K562 (cell line): ENCODE measurements around the gene SAMD3. TPM values are rescaled to one million over a fixed set of nuclear protein-coding genes. Genes with fewer than 3 reads are reported as not detected.
"Not testable (repeated sequence)": the region's sequence is repeated elsewhere in the genome, so short reads cannot be mapped to it uniquely, and the experiment has no call there.

ENCODE experiments used
- ATAC-seq: fragments of 200-7000 bp; cut with Tn5 transposase; 3 replicates; pipeline ENCODE4 v1.9.1; 2020; ENCODE audit warnings: moderate library complexity
- BruUV-seq: library from RNA; stranded (reverse); fragments of 400-500 nt; replicated peaks from 2 replicates; lab custom pipeline; 2021; lab: Mats Ljungman, UMichigan
- CTCF ChIA-PET: fragments of 300-600 bp; formaldehyde crosslinking; extraction: SDS; loops from one replicate; lab custom pipeline; 2021; ENCODE audit warnings: low intra/inter-chr PET ratio; lab: Yijun Ruan, JAX
- POLR2A ChIA-PET: fragments of 300-600, 350-650 bp; sonication (Branson Sonifier 250); formaldehyde crosslinking; extraction: SDS; loops from one replicate; lab custom pipeline; 2021; ENCODE audit warnings: antibody characterized with exemption, inconsistent platforms; lab: Yijun Ruan, JAX
- DNase-seq, 4 experiments: peaks; one replicate each; pipeline versions ENCODE4 v3.0.0 to v3.0.0-alpha.2; 2011 to 2018; ENCODE audit warnings: low spot score in 3 of 4, mixed read lengths in 3 of 4; ENCODE audit errors: extremely low read depth in 1 of 4
- FAIRE-seq: peaks from 2 replicates; lab custom pipeline; 2011; peaks lifted over from hg19 to GRCh38; lab: Jason Lieb, UNC
- H2AFZ ChIP-seq: 2 replicates; pipeline ENCODE4 v1.6.0; 2011; ENCODE audit warnings: low read depth, low read length, control low read depth, inconsistent platforms
- H3K27ac ChIP-seq: fragments of 200-600 bp; 3 replicates; pipeline ENCODE4 v1.8.0; 2011; ENCODE audit warnings: low read depth, mild to moderate bottlenecking, control low read depth, inconsistent platforms, low read length, moderate library complexity, mixed read lengths; ENCODE audit errors: extremely low read depth
- H3K27me3 ChIP-seq, 2 experiments: fragments of 300-600 bp in 1 of 2; 2 replicates in 1 of 2; 3 replicates in 1 of 2; pipeline versions ENCODE4 v1.6.0 to v1.8.0; 2011; ENCODE audit warnings: inconsistent platforms in 2 of 2, low read length in 2 of 2, mild to moderate bottlenecking in 1 of 2, mixed read lengths in 1 of 2, moderate library complexity in 1 of 2; ENCODE audit not compliant: control insufficient read depth in 2 of 2, insufficient read depth in 2 of 2
- H3K36me3 ChIP-seq: fragments of 300-600 bp; 3 replicates; pipeline ENCODE4 v1.8.0; 2011; ENCODE audit warnings: mild to moderate bottlenecking, low read length, inconsistent platforms; ENCODE audit not compliant: control insufficient read depth, insufficient read depth
- H3K4me1 ChIP-seq, 2 experiments: fragments of 200-600 bp in 1 of 2; replicated peaks in 1 of 2; 2 replicates in 1 of 2; 3 replicates in 1 of 2; pipeline versions ENCODE4 v1.5.1 to v1.8.0; 2011; ENCODE audit warnings: inconsistent platforms in 2 of 2, low read length in 2 of 2, mild to moderate bottlenecking in 1 of 2, mixed read lengths in 1 of 2, moderate library complexity in 1 of 2; ENCODE audit not compliant: control insufficient read depth in 2 of 2, insufficient read depth in 2 of 2
- H3K4me2 ChIP-seq: 2 replicates; pipeline ENCODE4 v1.6.1; 2011; ENCODE audit warnings: low read length, control low read depth, inconsistent platforms, mixed read lengths; ENCODE audit not compliant: insufficient read depth
- H3K4me3 ChIP-seq: fragments of 200-600 bp; sonication (generic), shearing (Covaris generic); 2 replicates; pipeline ENCODE4 v1.5.1; 2016; ENCODE audit warnings: control low read depth, inconsistent platforms
- H3K79me2 ChIP-seq: fragments of 200-600 bp; 3 replicates; pipeline ENCODE4 v1.8.0; 2011; ENCODE audit warnings: low read length, inconsistent platforms; ENCODE audit not compliant: control insufficient read depth, insufficient read depth
- H3K9ac ChIP-seq, 2 experiments: 2 replicates each; pipeline versions ENCODE4 v1.6.0 to v1.6.1; 2011; ENCODE audit warnings: low read depth in 2 of 2, low read length in 2 of 2, control low read depth in 1 of 2, inconsistent platforms in 1 of 2, mild to moderate bottlenecking in 1 of 2, mixed read lengths in 1 of 2; ENCODE audit not compliant: insufficient read depth in 1 of 2
- H3K9me1 ChIP-seq: one replicate; pipeline ENCODE4 v1.6.0; 2011; ENCODE audit warnings: inconsistent platforms, mild to moderate bottlenecking, low read length, moderate library complexity; ENCODE audit not compliant: control insufficient read depth, insufficient read depth
- H3K9me3 ChIP-seq: replicated peaks from 2 replicates; pipeline ENCODE4 v1.5.1; 2011; ENCODE audit warnings: low read depth, low read length, inconsistent platforms; ENCODE audit not compliant: control insufficient read depth, insufficient read depth
- H4K20me1 ChIP-seq: replicated peaks from 2 replicates; pipeline ENCODE4 v1.6.1; 2011; ENCODE audit warnings: low read length, inconsistent platforms, mixed read lengths; ENCODE audit not compliant: control insufficient read depth, insufficient read depth
- ATF6 ChIP-seq: sonication (generic); formaldehyde crosslinking; IDR thresholded peaks from 2 replicates; pipeline ENCODE4 v1.4.0; 2020; ENCODE audit warnings: mild to moderate bottlenecking, missing genetic modification reagents
- GATA2 ChIP-seq: sonication (generic); formaldehyde crosslinking; IDR thresholded peaks from 2 replicates; pipeline ENCODE4 v1.4.0; 2020; ENCODE audit warnings: mild to moderate bottlenecking, missing genetic modification reagents
- HDAC1 ChIP-seq, 2 experiments: fragments of 450-650 bp; IDR thresholded peaks; 2 replicates each; pipeline ENCODE4 v1.6.1; 2016 to 2017; ENCODE audit warnings: inconsistent platforms in 1 of 2, mild to moderate bottlenecking in 1 of 2, moderate library complexity in 1 of 2
- L3MBTL2 ChIP-seq: fragments of 450-650 bp; IDR thresholded peaks from 2 replicates; pipeline ENCODE4 v1.6.1; 2016; ENCODE audit warnings: mild to moderate bottlenecking, moderate library complexity
- OTX1 ChIP-seq: fragments of 450-650 bp; formaldehyde crosslinking; IDR thresholded peaks from 2 replicates; pipeline ENCODE4 v1.4.0; 2022; ENCODE audit warnings: mild to moderate bottlenecking
- POLR2H ChIP-seq: IDR thresholded peaks from 2 replicates; pipeline ENCODE4 v1.6.1; 2016; ENCODE audit warnings: missing genetic modification characterization, low read depth, mild to moderate bottlenecking, control low read depth, missing compliant biosample characterization, moderate library complexity
- RUNX1 ChIP-seq: sonication (generic); IDR thresholded peaks from 2 replicates; pipeline ENCODE4 v1.6.1; 2016; ENCODE audit warnings: antibody characterized with exemption, low read depth
- SMARCA5 ChIP-seq: fragments of 450-650 bp; IDR thresholded peaks from 2 replicates; pipeline ENCODE4 v1.6.1; 2016
- SRSF7 ChIP-seq: fragments of 200-400 bp; formaldehyde crosslinking; optimal IDR thresholded peaks from 2 replicates; pipeline ENCODE3; 2017; ENCODE audit warnings: mild to moderate bottlenecking, low read depth, low read length
- THAP12 ChIP-seq: fragments of 250-450 bp; sonication (Bioruptor Pico); IDR thresholded peaks from 2 replicates; pipeline ENCODE4 v1.9.0; 2021; ENCODE audit warnings: mild to moderate bottlenecking, inconsistent platforms
- U2AF2 ChIP-seq: fragments of 200-400 bp; formaldehyde crosslinking; optimal IDR thresholded peaks from 2 replicates; pipeline ENCODE3; 2017; ENCODE audit warnings: low read depth, mild to moderate bottlenecking, low read length
- ZNF224 ChIP-seq: sonication (generic); formaldehyde crosslinking; IDR thresholded peaks from 2 replicates; pipeline ENCODE4 v1.8.0; 2022; ENCODE audit warnings: mild to moderate bottlenecking, missing genetic modification reagents
- ZNF24 ChIP-seq: fragments of 450-650 bp; IDR thresholded peaks from 2 replicates; pipeline ENCODE4 v1.6.1; 2016
- WGBS: fragments of 100-300 bp; shearing (Covaris generic); methylation state at CpG from one replicate; pipeline ENCODE4 v1.1.6; 2016; ENCODE audit warnings: low coverage, mixed read lengths; ENCODE audit not compliant: insufficient coverage; ENCODE audit errors: missing lambda C conversion rate; 5-methylcytosine and 5-hydroxymethylcytosine counted together
- in situ Hi-C: fragments of 300-500 bp; cut with MboI; formaldehyde crosslinking; loops from 4 replicates; pipeline ENCODE4 v1.15.0; 2018; ENCODE audit warnings: inconsistent platforms, mixed read lengths
- intact Hi-C: fragments of 100-400 bp; cut with micrococcal nuclease; formaldehyde crosslinking; loops from 2 replicates; pipeline ENCODE4 v1.14.2; 2022
- polyA plus RNA-seq, 8 experiments: library from polyadenylated mRNA; depleted of rRNA in 4 of 8; stranded (reverse) in 5 of 8; unstranded in 3 of 8; fragments of >200 nt; fragmentation: Nextera tagmentation in 2 of 8; fragmentation: Illumina TruSeq in 1 of 8; extraction: Ambion mirVana in 2 of 8; extraction: Trizol in 1 of 8; gene quantifications; 2 replicates each; pipeline versions ENCODE4 v1.2.1 to v1.2.3, GENCODE V29; 2011 to 2014; ENCODE audit warnings: inconsistent platforms in 1 of 8, missing spikeins in 1 of 8
- total RNA-seq, 7 experiments: library from RNA; depleted of rRNA in 6 of 7; stranded (reverse); fragments of >200 nt in 6 of 7; fragmentation: Illumina TruSeq in 2 of 7; extraction: Trizol in 2 of 7; gene quantifications; 2 replicates each; pipeline versions ENCODE4 v1.2.1 to v1.2.3, GENCODE V29; 2011 to 2021; ENCODE audit warnings: low replicate concordance in 1 of 7

SAMD3 gene
- total and polyA plus RNA-seq, 9 of the 15 experiments (the other 6 are each of a cell fraction or from before 2014, with no cell fraction given): 0.03 to 0.21 (median 0.18) TPM; not detected in 5

- CTCF ChIA-PET, in situ Hi-C loops: not testable (repeated sequence)
Observed at GRCh38 chr6:130260050-130260462, 37.3 kb upstream of the SAMD3 start.

GRCh38 chr6:130259557-130259956 is 36.8 kb upstream of the SAMD3 start:
- H3K9me3 ChIP-seq: no peaks in the 10 kb centered on the region
- H3K4me2 ChIP-seq: no peak overlapping the region
- no peaks in the 10 kb centered on the region for H3K27me3 ChIP-seq
- 3% methylated on average over 2 of the region's 2 CpGs for WGBS
- no peak overlapping the region for H3K9ac ChIP-seq
- in situ Hi-C loops (no loop called here), intact Hi-C loops (no loop called here)
- CTCF ChIA-PET: no interaction called here
- no peaks in the 10 kb centered on the region for H3K36me3 ChIP-seq
- no peaks in the 10 kb centered on the region for H3K9me1 ChIP-seq
- no TSS peak for BruUV-seq
- FAIRE-seq (no peak), ATAC-seq (no peak), DNase-seq (no peak)
- no peaks in the 10 kb centered on the region for H3K79me2 ChIP-seq
- POLR2A ChIA-PET: no interaction called here
- H2AFZ ChIP-seq: no peak overlapping the region
- H3K4me3 ChIP-seq: no peak overlapping the region
- no peak overlapping the region for H3K27ac ChIP-seq
- no peaks in the 10 kb centered on the region for H4K20me1 ChIP-seq
- no peaks in the 10 kb centered on the region for H3K4me1 ChIP-seq
- no peak for TF ChIP-seq U2AF2
- no peak for TF ChIP-seq OTX1
- TF ChIP-seq L3MBTL2: no peak
- TF ChIP-seq ATF6 (CRISPR knock-in tag): no peak
- TF ChIP-seq ZNF224 (CRISPR knock-in tag): no peak
- TF ChIP-seq SMARCA5: no peak
- no peak for TF ChIP-seq SRSF7
- TF ChIP-seq ZNF24: no peak
- no peak for TF ChIP-seq RUNX1
- no peak for TF ChIP-seq POLR2H (tag)
- no peak for TF ChIP-seq GATA2 (CRISPR knock-in tag)
- no peak for TF ChIP-seq THAP12 (CRISPR knock-in tag)
- TF ChIP-seq HDAC1 (IDR thresholded peaks at IDR 0.05): no peak

More at GRCh38 chr6:130260050-130260462, 37.3 kb upstream of the SAMD3 start:
- ATAC-seq, H3K4me2 ChIP-seq, H3K27ac ChIP-seq, H3K9ac ChIP-seq, POLR2A ChIA-PET, H3K79me2 ChIP-seq, H3K4me1 ChIP-seq, BruUV-seq, H3K4me3 ChIP-seq, H4K20me1 ChIP-seq, H3K36me3 ChIP-seq, H3K9me1 ChIP-seq, H3K27me3 ChIP-seq, intact Hi-C loops, H3K9me3 ChIP-seq, FAIRE-seq, DNase-seq: not testable (repeated sequence)
- WGBS: 11% methylated on average over 4 of the region's 4 CpGs
- H2AFZ ChIP-seq: peak overlapping the region; percentile 33; the same call in 1 of the 2 replicates
